Fibroblast of villous mesenchyme (primary cell): ENCODE data around the gene PACS1. TPM values are rescaled to one million over a fixed set of nuclear protein-coding genes. Genes with fewer than 3 reads are reported as not detected.

ENCODE experiments used
- DNase-seq: peaks from one replicate; pipeline ENCODE4 v3.0.0-alpha.2; 2010; ENCODE audit warnings: low read depth
- H3K4me3 ChIP-seq: 2 replicates; pipeline ENCODE4 v1.5.1; 2011; ENCODE audit warnings: low read depth, mild to moderate bottlenecking, low read length
- total RNA-seq: library from RNA; depleted of rRNA; stranded (reverse); fragments of >200 nt; gene quantifications from 2 replicates; pipeline ENCODE4 v1.2.3, GENCODE V29; 2012
- TF ChIP-seq, protein P1 (sequence below): IDR thresholded peaks from 2 replicates; pipeline ENCODE4 v1.5.1; 2012; ENCODE audit warnings: low read depth, mild to moderate bottlenecking, low read length; ENCODE audit not compliant: insufficient read depth

The PACS1 gene
- total RNA-seq, 1 donor, result 36.7 TPM

DNA sequence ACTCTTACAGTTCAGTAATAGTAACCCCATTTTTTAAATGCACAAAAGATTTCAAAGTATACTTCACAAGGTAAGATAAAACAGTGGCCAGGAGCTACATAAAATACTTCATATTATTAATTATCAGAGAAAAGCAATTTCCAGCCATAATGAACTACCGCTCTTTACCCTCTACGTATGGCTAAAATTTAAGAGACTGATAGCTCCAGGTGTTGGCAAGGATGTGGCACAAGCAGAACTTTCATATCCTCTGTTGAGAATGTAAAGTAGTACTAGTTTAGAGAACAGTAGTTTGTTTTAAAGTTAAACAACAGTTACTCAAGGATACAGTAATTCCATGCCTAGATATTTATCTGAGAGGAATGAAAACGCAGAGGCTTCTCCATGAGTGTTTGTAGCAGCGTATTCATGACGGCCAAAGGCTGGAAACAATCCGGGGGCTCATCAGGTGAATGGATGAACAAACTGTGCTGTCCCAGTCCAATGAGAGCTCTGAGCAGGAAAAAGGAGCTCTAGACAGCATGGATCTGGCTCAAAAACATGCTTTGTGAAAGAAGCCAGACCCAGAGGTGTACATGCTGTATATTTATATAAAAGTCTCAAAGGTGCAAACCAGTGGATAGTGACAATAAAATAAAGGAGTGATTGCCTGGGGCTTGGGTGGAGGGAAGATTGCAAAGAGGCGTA is 85.5 kb downstream of the PACS1 start:
- TF ChIP-seq, protein P1, sequence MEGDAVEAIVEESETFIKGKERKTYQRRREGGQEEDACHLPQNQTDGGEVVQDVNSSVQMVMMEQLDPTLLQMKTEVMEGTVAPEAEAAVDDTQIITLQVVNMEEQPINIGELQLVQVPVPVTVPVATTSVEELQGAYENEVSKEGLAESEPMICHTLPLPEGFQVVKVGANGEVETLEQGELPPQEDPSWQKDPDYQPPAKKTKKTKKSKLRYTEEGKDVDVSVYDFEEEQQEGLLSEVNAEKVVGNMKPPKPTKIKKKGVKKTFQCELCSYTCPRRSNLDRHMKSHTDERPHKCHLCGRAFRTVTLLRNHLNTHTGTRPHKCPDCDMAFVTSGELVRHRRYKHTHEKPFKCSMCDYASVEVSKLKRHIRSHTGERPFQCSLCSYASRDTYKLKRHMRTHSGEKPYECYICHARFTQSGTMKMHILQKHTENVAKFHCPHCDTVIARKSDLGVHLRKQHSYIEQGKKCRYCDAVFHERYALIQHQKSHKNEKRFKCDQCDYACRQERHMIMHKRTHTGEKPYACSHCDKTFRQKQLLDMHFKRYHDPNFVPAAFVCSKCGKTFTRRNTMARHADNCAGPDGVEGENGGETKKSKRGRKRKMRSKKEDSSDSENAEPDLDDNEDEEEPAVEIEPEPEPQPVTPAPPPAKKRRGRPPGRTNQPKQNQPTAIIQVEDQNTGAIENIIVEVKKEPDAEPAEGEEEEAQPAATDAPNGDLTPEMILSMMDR, result no peak
- no peak for DNase-seq
- H3K4me3 ChIP-seq, result no peak overlapping the region

DNA sequence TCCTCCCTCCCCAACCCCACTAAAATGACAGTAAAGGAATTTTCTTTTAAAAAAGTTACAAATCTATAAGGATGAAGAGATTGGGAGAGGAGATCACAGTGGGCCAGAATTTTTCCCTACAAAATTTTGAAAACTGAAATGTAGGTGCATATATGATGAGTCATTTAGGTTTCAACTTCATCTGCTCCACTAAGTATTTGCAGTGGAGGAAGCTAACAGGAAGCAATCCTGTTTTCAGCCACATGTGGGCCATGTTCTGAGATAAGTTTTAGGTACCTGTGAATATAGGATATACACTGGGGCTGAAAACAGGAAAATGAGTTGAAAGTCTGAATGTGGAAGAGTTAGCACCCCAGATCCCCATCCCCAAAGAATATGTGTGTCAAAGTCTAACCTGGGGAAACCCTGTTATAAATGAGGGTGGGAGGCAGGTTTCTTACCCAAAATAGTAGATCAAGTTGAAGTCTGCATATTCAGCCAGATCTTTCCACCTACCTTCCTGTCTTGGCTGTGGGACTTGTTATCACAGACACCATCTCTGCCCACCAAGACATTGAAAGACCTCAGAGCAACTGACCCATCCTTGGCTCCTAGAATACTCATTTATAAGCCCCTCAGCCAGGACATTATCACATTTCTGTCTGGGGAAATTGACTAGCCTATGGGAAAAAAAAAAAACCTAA is 87.3 kb downstream of the PACS1 start:
- TF ChIP-seq, protein P1, result peak; percentile 9
- H3K4me3 ChIP-seq, result no peak overlapping the region
- no peak for DNase-seq

DNA sequence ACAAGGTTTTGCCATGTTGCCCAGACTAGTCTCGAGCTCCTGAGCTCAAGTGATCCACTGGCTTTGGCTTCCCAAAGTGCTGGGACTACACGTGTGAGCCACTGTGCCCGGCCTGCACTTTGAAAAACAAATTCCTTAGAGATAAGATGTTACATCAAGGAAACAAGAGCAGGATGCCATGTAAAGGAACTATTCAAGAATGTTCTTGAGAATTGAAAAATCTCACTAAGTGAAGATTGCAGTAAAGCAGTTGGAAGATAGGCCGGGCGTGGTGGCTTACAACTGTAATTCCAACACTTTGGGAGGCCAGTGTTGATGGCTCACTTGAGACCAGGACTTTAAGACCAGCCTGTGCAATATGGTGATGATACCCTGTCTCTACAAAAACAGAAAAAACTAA is 88.1 kb downstream of the PACS1 start:
- H3K4me3 ChIP-seq, result no peak overlapping the region
- TF ChIP-seq, protein P1, result no peak
- no peak for DNase-seq

DNA sequence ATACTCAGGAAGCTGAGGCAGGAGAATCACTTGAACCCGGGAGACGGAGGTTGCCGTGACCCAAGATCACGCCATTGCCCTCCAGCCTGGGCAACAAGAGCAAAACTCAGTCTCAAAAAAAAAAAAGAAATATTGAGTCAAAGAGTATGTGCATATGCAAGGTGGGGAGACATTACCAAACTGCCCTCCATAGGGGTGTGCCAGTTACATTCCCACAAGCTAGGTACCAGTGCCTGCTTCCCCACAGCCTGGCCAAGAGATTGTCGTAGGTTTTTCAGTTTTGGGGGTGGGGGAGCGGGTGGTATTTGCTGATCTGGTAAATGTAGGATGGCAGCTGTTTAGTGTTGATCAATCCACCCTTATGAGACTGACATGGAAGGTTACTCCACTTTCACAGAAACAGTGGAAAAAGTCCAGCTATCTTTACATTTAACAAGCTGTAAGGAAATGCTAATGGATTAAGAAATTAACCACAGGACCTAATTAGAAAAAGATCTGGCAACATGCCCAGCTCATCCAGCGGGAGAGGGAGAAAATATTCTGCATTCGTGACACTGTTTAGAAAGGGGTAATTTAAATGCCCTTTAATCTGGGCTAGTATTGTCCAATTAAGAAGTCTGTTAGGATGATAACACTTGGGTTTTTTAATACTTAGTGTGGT is 89.4 kb downstream of the PACS1 start:
- DNase-seq, result peak; percentile 73
- TF ChIP-seq, protein P1, result no peak

DNA sequence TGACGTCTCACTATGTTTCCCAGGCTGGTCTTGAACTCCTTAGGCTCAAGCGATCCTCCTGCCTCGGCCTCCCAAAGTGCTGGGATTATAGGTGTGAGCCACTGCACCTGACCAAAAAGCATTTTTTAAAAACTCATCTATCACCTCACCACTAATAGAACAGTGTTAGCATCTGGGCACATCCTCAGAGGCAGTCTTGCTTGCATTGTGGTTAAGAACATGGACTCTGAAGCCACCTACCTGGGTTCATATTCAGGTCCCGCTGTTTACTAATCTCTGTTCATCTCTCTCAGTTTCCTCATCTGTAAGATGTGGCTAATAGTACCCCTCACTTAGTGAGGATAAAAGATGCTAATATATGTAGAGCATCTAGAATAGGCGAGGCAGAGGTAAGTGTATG is 90.6 kb downstream of the PACS1 start:
- TF ChIP-seq, protein P1, result no peak
- no peak for DNase-seq
- no peak overlapping the region for H3K4me3 ChIP-seq

More for the DNA sequence above, 89.4 kb downstream of the PACS1 start:
- no peak overlapping the region for H3K4me3 ChIP-seq

DNA sequence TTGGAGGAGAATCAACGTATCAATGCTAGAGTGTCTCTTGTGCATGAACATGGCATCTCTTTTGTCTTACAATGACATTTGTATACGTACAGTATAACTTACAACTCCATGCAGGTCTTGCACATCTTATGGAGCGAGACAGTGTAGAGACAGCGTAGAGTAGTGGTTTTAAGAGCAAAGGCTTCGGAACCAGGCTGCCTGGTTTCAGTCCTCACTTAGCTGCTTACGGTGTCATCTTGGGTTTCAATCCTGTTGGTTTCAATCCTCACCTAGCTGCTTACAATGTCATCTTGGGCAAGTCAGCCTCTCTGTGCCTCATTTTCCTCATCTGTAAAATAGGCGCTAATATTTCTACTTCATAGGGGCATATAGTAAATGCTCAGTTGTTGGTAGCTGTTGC is 98.2 kb downstream of the PACS1 start:
- DNase-seq, result no peak
- TF ChIP-seq, protein P1, result no peak
- no peak overlapping the region for H3K4me3 ChIP-seq
